Measurements from ENCODE around the gene TAF11L11. TPM values are rescaled to one million over a fixed set of nuclear protein-coding genes. Genes with fewer than 3 reads are reported as not detected.
"Not testable (repeated sequence)": the region's sequence is repeated elsewhere in the genome, so short reads cannot be mapped to it uniquely, and the experiment has no call there.

The TAF11L11 gene
- total RNA-seq, 1 donor from 2014 or later: 0.41 TPM

DNA sequence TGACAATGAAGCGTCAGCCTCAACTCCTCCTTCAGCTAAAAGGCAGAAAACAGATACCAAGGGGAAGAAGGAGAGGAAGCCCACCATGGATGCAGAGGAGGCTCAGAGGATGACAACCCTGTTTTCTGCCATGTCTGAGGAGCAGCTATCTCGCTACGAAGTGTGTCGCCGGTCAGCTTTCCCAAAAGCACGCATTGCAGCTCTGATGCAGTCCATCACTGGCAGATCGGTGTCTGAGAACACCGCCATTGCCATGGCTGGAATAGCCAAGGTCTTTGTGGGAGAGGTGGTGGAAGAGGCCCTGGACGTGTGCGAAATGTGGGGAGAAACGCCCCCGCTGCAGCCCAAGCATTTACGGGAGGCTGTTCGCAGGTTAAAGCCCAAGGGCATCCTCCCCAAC, 968 bp downstream of the TAF11L11 start:
- FAIRE-seq (no peak), DNase-seq (ENCODE audit: low read depth) (no peak)
- no peaks in the 10 kb centered on the region for H3K9me3 Mint-ChIP-seq (ENCODE audit: unreplicated experiment)
- Histone ChIP-seq H3K79me2 (ENCODE audit: insufficient read depth, low read length) (no peaks in the 10 kb centered on the region), H3K9ac (ENCODE audit: low read length) (no peak overlapping the region), H3K9me3 (ENCODE audit: insufficient read depth, low read depth, low read length) (no peaks in the 10 kb centered on the region), H4K20me1 (ENCODE audit: insufficient read depth, low read length) (no peaks in the 10 kb centered on the region), H3K4me3 (ENCODE audit: insufficient read depth, low read depth, low read length) (no peak overlapping the region), H2AFZ (ENCODE audit: low read depth, low read length) (no peak overlapping the region), H3K4me1 (ENCODE audit: insufficient read depth, low read length) (no peaks in the 10 kb centered on the region), H3K27ac (ENCODE audit: low read depth, low read length) (no peak overlapping the region), H3K27me3 (ENCODE audit: insufficient read depth, low read length) (no peaks in the 10 kb centered on the region), H3K36me3 (ENCODE audit: insufficient read depth, low read length) (no peaks in the 10 kb centered on the region), H3K4me2 (ENCODE audit: low read length) (no peak overlapping the region)
- TF ChIP-seq EZH2 (IDR thresholded peaks at IDR 0.05; ENCODE audit: insufficient read depth, low read length): no peak
- TF ChIP-seq, protein P1, sequence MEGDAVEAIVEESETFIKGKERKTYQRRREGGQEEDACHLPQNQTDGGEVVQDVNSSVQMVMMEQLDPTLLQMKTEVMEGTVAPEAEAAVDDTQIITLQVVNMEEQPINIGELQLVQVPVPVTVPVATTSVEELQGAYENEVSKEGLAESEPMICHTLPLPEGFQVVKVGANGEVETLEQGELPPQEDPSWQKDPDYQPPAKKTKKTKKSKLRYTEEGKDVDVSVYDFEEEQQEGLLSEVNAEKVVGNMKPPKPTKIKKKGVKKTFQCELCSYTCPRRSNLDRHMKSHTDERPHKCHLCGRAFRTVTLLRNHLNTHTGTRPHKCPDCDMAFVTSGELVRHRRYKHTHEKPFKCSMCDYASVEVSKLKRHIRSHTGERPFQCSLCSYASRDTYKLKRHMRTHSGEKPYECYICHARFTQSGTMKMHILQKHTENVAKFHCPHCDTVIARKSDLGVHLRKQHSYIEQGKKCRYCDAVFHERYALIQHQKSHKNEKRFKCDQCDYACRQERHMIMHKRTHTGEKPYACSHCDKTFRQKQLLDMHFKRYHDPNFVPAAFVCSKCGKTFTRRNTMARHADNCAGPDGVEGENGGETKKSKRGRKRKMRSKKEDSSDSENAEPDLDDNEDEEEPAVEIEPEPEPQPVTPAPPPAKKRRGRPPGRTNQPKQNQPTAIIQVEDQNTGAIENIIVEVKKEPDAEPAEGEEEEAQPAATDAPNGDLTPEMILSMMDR (IDR thresholded peaks at IDR 0.05; ENCODE audit: insufficient read depth, low read depth, low read length): no peak
- H3K27me3 Mint-ChIP-seq (ENCODE audit: low read depth, unreplicated experiment): no peaks in the 10 kb centered on the region
- no peaks in the 10 kb centered on the region for H3K36me3 Mint-ChIP-seq (ENCODE audit: low read depth, unreplicated experiment)
- no peak overlapping the region for H3K4me3 Mint-ChIP-seq (ENCODE audit: unreplicated experiment)
- no peaks in the 10 kb centered on the region for H3K4me1 Mint-ChIP-seq (ENCODE audit: low read depth, unreplicated experiment)
- no peak overlapping the region for H3K27ac Mint-ChIP-seq (ENCODE audit: unreplicated experiment)

DNA sequence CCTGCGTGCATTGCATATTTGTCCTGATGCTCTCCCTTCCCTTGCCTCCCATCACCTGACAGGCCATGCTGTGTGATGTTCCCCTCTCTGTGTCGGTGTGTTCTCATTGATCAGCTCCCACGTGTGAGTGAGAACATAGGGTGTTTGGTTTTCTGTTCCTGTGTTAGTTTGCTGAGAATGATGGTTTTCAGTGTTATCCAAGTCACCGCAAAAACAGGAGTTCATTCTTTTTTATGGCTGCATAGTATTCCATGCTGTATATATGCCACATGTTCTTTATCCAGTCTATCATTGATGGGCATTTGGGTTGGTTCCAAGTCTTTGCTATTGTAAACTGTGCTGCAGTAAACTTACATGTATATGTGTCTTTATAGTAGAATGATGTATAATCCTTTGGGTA, 3.5 kb downstream of the TAF11L11 start:
- H2AFZ ChIP-seq (ENCODE audit: low read depth, low read length); H3K79me2 ChIP-seq (ENCODE audit: insufficient read depth, low read length); H3K36me3 ChIP-seq (ENCODE audit: insufficient read depth, low read length); H3K27me3 ChIP-seq (ENCODE audit: insufficient read depth, low read length); H3K4me3 Mint-ChIP-seq (ENCODE audit: unreplicated experiment); DNase-seq (ENCODE audit: low read depth); H3K4me1 ChIP-seq (ENCODE audit: insufficient read depth, low read length); H3K9ac ChIP-seq (ENCODE audit: low read length); H3K27ac ChIP-seq (ENCODE audit: low read depth, low read length); H3K9me3 Mint-ChIP-seq (ENCODE audit: unreplicated experiment); H3K9me3 ChIP-seq (ENCODE audit: insufficient read depth, low read depth, low read length); H3K27ac Mint-ChIP-seq (ENCODE audit: unreplicated experiment); H3K4me1 Mint-ChIP-seq (ENCODE audit: low read depth, unreplicated experiment); H3K36me3 Mint-ChIP-seq (ENCODE audit: low read depth, unreplicated experiment); H3K4me3 ChIP-seq (ENCODE audit: insufficient read depth, low read depth, low read length); H3K4me2 ChIP-seq (ENCODE audit: low read length); H3K27me3 Mint-ChIP-seq (ENCODE audit: low read depth, unreplicated experiment); FAIRE-seq; H4K20me1 ChIP-seq (ENCODE audit: insufficient read depth, low read length): not testable (repeated sequence)

DNA sequence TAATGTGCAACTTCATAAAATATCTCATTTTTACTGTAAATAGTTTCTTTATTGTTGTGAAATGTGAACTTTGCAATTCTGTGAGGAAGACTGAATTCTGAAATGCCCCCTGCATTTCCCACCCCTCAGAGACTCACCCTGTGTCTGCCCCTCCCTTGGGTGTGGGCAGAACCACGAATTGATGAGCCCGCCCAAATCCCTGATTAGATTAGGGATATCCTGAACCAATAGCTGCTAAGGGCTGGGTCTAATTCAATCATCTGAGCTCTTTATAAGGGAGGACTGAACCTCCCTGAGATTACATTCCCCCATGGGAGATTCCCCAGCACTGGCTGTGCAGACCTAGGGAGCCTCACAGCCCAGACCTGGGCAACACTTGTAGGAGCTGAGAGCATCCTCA, 6.1 kb downstream of the TAF11L11 start, which contains the start of gene TAF11L12:
Gene TAF11L12, plus strand, starts transcription at position 301 of the 400 bp plus-strand sequence.
- H3K27ac Mint-ChIP-seq (ENCODE audit: unreplicated experiment); H3K27ac ChIP-seq (ENCODE audit: low read depth, low read length); H3K36me3 Mint-ChIP-seq (ENCODE audit: low read depth, unreplicated experiment); H3K27me3 ChIP-seq (ENCODE audit: insufficient read depth, low read length); H3K79me2 ChIP-seq (ENCODE audit: insufficient read depth, low read length); H3K36me3 ChIP-seq (ENCODE audit: insufficient read depth, low read length); H3K4me1 Mint-ChIP-seq (ENCODE audit: low read depth, unreplicated experiment); H3K9me3 ChIP-seq (ENCODE audit: insufficient read depth, low read depth, low read length); DNase-seq (ENCODE audit: low read depth); H3K9ac ChIP-seq (ENCODE audit: low read length); H3K4me3 ChIP-seq (ENCODE audit: insufficient read depth, low read depth, low read length); H3K4me1 ChIP-seq (ENCODE audit: insufficient read depth, low read length); H2AFZ ChIP-seq (ENCODE audit: low read depth, low read length); FAIRE-seq; H3K27me3 Mint-ChIP-seq (ENCODE audit: low read depth, unreplicated experiment); H3K9me3 Mint-ChIP-seq (ENCODE audit: unreplicated experiment); H4K20me1 ChIP-seq (ENCODE audit: insufficient read depth, low read length); H3K4me2 ChIP-seq (ENCODE audit: low read length); H3K4me3 Mint-ChIP-seq (ENCODE audit: unreplicated experiment): not testable (repeated sequence)
